Activated CD8-positive, alpha-beta memory T cell treated with anti-CD3 and anti-CD28 coated beads for 1 hour (primary cell): Measurements from ENCODE around the gene RAI14.

Experiments
- DNase-seq, 2 donors: peaks; one replicate each; pipeline ENCODE4 v3.0.0-alpha.2; 2020; ENCODE audit warnings: low read depth in 1 of 2; ENCODE audit errors: extremely low read depth in 1 of 2

RAI14 gene

DNA sequence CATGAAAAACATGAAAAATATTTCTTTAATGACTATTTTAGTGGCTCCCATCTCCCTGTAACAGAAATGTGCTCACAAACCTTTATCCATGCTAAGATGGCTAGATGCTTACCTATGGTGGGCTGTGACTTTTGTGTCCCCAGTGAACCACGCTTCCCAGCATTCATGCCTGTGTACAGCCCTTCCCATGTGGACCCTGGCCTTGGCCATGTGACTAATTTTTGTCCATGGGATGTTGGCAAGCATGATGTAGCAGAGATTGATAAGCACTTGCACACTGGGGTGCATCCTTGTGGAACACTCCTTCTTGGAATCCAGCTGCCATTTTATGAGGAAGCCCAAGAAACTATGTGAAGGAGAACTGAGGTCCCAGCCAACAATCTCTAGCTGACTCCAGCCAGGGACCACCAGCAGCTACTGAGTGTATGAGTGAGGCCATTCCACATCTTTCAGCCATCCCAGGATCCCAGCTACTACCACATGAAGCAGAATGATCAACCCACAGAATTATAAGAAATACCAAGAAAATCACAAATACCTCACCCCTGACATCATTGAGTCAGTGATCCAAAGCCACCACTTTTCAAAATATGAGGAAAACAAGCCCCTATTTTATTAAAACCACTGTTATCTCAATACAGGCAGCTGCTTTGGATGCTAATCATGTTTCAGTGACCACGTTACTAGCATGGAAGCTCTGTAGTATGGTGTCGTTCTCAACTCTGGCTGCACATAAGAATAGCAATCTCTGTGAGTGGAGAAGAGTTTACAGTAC is 16.1 kb upstream of the RAI14 start:
- no peak for DNase-seq

DNA sequence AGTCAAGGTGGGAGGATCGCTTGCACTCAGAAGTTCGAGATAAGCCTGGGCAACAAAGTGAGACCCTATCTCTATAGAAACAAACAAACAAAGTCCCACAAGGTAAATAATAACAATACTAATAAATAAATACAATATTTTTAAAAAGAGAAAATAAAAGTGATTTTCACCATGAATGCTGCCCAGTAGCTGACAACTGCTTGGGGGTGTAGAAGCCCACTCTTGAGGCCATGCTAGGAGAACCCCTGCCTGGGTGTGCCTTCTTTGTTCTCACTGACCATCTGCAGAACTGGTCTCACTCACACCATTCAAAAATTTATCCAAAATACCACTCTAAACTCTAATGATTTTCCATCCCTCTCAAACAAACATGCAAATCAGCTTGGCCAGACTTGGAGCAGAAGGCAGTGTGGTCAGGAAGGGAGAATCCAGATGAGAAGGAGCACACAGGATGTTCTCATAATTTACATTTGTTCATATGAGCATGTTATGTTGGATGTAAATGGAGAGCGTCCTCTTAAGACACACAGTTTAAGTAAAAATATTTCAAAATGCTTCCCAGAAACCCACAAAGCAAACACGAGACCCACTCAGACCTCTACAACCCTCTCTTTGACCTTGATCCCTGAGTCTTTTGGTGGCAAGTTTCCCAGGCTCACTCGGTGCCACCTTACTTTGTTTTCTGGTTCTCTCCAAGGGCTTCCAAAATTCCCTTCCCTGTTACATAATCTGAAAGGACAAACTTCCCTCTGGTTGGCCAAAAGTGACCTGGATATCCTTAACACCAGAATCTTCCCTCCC is 7.9 kb upstream of the RAI14 start:
- DNase-seq: no peak

DNA sequence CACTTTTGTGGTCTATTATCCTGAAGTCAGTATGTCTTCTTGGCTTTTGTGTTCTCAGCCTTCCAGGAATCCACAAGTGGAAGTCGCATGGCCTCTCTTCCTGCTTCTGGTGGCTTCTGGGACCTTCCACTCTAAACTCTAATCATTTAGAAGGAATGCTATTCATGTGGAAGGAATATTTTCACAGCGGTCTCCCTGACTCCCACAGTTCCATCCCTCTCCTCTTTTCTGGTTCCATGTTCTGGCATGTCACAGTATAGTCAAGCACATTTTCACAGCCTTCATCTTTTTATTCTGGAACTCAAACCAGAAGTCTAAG is 7.3 kb upstream of the RAI14 start:
- no peak for DNase-seq

DNA sequence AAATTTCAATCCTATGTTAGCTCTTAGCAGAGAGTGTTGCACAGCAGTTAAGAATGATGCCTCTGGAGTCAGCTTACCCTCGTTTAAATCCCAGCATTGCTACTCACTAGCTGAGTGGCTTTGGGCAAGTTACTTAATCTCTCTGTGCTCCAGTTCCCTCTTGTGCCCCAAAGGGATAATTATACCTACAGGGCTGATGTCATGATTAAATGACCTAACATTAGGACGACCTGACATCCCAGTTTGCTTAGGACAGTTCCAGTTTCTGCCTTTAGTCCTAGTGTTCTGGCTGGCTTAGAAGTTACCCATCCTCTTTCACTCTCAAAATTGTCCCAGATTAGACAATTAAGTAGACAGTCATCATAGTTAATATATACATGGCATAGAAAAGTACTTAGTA is 4.3 kb upstream of the RAI14 start:
- no peak for DNase-seq

DNA sequence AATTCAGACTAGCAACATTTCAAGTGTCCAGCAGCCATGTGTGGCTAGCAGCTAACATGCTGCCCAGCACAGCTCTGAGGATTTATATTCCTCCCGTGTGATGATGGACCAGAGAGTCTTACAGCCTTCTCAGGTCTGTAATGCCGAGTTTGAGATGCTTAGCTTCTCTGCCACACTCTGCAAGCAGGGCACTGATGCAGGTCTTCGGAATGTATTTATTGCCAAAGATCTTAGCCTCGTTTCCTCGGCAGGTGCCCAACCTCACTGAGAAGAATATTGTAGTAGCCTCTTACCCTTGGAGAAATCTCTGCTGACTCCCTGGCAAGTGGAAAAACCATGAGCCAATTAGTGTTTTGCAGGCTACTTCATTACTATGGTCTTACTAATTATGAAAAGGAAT is 3.7 kb upstream of the RAI14 start:
- DNase-seq: no peak

DNA sequence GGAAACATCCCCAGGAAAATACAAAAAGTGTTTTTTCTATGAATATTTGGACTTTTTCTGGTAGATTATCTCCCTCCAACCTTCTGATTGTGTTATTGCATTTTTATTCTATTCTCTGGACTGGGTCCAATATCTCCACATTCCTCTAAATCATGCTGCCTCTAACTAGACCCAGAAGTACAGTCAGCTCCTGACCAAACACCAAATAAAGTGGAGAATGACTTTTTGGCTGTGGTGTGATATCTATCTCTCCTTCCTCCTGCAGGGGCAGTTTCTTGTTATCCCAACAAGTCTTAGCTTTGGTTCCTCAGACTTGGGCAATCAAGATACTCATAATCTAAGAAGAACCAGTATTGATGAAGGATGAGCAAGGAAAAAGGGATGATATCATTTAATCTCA is 3.2 kb upstream of the RAI14 start:
- no peak for DNase-seq

DNA sequence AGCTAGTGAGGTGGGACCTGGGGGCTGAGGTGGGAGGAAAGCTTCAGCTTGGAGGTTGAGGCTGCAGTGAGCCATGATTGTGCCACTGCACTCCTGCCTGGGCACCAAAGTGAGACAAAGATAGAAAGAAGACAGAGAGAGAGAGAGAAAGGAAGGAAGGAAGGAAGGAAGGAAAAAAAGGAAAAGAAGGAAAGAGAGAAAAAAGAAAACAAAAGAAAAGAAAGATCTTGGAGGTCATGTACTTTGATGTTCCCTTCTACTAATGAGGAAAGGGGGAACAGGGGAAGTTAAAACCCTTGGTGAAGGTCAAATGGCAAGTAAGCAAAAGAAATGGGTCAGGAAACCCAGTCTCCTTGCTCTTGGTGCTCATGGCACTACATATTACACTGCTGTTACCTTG is 2.4 kb upstream of the RAI14 start:
- DNase-seq: no peak

DNA sequence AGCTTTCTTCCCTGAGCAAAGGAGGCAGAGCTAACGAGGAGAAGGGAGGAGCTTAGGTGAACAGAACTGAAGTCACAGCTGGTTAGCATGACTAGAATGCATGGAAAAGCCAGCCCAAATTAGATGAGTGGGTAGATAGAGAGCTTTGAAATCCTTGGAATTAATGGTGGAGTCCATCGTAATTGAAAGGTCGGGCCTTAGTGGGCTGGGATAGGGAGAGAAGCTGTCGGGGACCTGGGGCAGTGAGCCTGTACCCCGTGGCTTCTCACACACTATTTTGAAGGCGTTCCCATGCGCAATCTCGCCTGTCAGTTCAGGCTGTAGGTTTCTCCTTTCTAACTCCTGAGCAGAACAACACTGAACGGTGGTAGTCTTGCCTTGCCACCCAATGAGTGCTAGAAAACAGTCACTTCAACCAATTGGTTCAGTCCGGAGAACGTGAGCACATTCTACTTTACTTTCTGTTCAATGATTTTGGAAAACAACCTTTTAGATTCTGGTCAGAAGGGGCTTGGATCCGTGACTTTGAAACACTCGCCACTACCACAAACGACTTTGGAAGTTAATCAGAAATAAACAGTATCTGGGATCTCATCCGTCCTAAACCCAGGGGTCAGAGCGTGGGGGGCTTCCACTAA is 655 bp upstream of the RAI14 start:
- DNase-seq: no peak

DNA sequence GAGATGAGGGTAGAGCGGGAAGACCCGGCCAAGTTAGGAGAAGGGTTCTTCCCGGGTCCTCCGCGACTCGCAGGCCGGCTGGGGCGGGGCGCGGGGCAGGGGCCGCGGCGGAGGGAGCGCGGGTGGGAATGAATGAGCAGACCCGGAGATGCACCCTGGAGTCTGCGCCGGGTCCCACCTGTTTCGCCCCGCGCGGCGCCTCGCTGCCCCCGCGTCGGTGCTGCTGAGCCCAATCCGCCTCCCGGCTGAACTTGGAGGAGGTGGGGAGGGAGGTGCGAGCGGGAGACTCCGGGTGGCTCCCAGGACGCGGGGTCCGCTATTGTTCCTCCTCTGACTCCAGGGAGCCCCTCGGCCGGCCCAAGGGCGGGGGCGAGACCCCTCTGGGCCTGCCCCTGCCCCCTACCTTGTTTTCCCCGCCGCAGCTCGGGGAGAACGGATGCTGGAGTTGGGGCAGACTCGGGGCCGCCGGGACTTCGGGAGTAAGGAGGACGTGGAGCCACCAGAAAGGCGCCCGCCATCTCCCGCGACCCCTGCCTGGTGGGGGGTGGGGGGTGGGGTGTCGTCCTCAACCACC is 659 bp downstream of the RAI14 start:
- no peak for DNase-seq

DNA sequence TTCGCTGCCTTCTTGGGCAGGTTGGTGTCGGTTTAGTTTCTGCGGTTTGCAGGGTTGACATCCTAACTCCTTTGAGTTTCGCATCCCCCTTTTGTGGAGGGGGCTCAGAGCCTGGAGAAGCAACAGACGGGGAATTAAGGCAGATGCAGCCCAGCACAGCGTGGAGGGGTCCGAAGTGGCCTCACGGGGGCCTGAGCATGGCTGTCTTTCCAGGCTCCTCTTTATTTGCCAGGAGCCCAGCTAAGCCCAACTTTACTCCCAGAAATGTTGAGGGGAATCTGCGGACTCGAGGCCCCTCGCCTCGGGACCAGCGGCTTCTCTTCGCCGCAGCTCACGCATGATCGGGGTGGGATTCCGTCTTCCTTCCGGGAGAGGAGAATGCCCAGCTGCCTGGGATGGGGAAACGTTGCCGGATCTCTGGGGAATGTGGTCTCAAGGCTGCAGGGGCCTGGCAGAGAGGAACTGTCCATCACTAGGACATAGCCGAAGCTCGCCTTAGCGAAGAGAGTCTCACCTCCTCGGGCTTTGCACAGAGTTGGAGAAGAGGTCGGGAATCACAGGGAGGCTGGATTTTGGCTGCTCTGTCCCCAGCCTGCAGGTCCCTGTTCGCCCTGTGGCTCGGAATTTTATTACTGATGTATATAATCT is 1.3 kb downstream of the RAI14 start:
- DNase-seq: no peak

DNA sequence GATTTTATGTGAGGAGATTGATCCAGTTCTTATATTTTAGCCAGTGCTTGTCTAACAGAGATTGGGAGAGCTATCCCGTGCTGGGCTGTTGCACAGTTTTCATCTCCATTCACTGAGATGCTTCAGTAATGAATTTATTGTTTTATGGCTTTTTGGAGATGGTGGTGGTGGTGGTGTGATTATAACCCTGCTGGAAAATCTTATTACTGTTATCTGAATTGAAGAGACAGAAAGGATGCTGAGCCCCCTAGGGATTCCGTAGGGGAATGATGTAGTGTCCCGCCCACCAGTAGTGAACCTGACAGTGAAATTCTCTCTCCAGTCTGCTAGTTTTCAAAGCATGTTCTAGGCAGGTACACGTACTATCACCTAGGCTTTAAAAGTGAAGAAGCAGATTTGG is 1.9 kb downstream of the RAI14 start:
- DNase-seq: no peak

DNA sequence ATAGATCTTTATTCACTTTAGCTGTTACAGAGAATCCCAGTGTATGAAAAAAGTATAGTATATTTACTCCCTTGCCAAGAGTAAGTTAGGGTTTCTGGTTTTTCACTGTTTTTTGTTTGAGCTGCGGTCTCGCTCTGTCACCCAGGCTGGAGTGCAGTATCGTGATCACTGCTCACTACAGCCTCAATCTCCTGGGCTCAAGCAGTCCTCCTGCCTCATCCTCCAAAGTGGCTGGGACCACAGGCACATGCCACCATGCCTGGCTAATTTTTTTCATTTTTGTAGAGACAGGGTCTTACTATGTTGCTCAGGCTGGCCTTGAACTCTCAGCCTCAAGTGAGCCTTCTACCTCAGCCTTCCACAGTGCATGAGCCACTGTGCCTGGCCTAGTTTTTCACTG is 3.0 kb downstream of the RAI14 start:
- no peak for DNase-seq

DNA sequence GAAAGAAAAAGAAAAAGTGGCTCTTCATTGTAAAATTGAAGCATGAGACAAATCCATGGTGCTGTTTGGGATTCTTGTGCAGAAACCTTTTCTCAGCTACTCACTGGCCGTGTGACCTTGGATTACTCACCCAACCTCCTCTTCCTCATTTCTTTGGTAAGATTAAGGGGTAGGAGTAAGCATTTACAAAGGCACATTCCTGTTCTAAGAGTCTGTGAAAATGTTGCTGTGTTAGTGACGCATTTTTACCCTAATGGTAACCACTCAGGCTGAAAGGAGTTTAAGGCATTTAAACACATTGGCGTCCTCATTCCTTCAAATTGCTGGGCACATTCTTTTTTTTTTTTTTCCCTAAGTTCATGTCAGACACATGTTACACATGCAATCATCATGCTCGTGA is 4.3 kb downstream of the RAI14 start:
- DNase-seq: no peak

DNA sequence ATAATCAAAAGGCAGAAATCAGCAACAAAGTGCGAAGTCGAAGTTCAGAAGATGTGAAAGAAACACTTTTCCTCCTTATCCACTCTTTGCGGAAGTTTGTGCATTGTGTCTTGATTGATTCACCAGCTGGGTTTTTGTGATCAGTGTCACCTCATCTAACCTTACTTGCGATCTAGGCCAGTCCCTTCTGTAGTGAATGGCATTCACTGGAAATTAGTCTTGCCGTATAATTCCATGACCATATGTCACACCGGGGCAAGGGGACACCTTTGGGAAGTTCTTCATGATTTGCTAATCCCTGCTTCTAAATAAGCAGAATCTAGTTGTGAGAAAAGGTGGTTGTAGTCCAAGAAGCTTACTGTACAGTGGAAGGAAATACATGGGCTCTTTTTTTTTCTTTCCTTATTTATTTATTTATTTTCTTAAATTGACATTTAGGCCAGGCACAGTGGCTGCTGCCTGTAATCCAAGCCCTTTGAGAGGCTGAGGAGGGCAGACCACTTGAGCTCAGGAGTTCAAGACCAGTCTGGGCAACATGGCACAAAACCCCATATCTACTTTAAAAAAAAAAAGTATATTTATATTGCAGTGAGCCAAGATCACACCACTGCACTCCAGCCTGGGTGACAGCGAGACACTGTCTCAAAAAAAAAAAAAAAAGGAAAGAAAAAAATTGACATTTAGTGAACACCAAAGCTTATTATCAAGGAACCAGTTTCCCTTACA is 7.8 kb downstream of the RAI14 start:
- no peak for DNase-seq

DNA sequence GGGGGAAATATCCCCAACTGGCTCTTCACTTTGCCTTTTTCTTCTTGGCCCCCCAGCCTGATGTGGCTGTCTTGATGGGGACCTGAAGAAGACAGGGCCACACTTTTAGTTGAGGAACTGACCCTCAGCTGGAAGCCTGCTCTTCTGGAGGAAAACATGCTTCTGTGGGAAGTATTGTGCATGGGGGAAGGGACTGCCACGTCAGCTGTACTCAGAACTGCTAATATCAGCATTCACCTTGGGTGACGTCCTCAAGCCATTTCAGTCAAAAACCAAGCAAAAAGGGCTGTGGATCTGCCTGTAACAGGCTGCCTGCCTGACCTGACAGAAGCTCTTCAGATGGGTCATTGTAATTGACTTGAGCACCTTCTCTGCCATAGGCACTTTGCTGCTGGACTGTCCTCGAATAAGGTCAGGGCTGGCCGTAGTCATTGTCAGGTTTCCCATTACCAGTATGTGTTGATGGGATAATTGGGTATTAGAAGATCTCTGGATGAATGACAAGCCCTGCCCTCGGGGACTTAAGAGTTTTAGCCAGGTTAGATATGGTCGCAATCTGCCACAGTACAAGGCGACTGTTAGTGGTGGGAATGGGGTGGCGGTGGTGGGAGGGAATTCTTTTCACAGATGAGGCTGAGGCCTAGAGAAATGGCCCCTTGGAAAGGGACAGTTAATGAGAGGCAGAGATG is 10.4 kb downstream of the RAI14 start:
- DNase-seq: no peak

DNA sequence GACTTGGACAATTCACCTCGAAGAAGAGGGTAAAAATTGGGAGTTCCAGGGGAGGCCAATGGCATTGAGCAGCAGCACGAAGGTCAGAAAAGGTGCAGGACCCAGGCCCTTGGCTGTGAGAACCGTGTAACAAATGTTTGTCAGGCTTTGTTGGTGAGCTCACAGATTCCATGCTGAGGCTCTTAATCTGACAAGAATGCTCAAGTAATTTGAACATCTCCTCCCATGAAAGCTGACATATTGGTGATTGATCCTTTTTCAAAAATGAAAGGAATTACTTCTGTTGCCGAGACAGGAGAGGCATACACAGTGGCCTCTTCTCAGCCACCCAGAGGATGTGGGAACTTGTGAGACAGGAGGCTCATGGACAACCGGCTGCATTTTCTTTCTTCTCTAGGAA is 11.6 kb downstream of the RAI14 start:
- no peak for DNase-seq

DNA sequence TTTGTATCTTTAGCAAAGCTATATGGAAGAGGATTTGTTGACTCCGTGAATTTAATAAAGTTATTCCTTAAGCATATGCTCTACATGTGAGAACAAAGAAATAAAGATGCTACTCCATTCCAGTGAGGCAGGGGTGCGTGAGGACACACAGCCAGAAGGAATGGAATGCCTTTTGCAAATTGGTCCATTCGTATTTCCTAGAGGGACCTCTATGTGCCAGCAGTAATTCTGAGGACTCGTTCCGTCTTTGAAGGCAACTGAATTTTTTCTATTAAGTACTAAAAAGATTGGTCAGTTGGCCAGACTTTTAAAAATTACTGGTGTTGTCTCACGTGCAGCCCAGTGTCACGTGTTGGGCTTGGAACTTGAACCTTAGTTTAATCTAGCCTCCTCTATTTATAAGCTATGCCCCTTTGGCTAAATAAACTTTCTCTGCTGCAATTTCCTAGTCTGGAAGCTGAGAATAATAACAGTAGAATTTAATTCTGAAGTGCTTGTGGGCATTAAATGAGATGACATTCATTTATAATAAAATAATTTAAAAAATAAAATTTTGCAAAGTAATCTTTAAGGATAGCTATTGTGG is 13.9 kb downstream of the RAI14 start:
- no peak for DNase-seq

DNA sequence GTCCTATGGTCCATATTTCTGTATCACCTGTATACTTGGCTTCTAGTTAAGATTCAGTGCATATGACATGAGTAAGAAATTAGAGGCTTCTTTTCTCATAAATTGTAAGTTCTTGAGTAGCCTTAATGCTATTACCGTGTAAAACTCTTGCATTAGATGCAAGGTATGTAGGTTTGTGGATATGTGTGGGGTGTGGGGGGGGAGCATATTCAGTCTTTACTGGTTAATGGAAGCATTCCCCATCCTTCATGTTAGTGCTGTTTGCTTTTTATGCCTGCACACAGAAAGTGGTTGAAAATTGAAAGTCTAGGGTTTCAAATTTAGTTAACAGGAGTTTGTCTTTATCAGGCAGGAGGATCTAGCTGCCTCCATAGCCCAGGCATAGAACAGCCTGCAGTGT is 16.1 kb downstream of the RAI14 start:
- DNase-seq: no peak

DNA sequence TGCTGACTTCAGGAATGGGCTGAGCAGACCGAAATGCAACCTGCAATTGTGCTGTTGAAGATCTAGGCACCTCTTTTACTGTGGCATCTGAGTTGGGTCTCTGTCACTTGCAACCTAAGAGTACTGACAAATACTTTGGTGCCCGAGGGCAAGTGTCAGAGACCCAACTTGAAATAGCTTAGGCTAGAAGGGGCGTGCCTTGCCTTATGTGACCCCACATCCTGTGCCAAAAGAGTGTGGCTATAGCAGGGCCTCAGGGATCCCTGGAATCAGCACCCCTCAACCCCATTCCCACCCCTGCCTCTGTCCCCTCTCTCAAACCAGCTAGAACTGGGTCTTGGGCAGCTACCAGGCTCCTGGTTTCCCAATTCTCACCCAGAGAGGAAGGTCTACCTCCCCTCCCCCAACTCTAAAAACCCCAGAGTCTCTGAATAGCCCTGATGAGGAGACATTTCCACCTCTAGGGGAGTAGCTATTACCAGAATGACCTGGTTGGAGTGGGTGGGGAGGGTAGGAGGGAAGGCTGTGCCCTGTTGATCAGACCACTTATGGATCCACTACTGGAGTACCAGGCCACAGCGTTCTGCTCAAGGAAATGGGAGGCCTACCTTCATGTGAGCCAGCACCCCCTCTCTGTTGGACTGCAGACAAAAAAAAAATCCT is 17.5 kb downstream of the RAI14 start:
- no peak for DNase-seq
